Neutrophil (primary cell): ENCODE measurements around the gene MEGF11.

ENCODE experiments used
- H3K27ac ChIP-seq: fragments of 200-600 bp; sonication (generic); 2 replicates; pipeline ENCODE4 v1.5.1; 2016; ENCODE audit warnings: mild to moderate bottlenecking, moderate library complexity
- H3K27me3 ChIP-seq: fragments of 200-600 bp; sonication (generic); 2 replicates; pipeline ENCODE4 v1.6.0; 2016; ENCODE audit warnings: mild to moderate bottlenecking
- H3K36me3 ChIP-seq: fragments of 200-600 bp; sonication (generic); 2 replicates; pipeline ENCODE4 v1.5.1; 2017
- H3K4me1 ChIP-seq, 2 experiments: fragments of 200-600 bp in 1 of 2; sonication (generic) in 1 of 2; 1 replicate in 1 of 2; 2 replicates in 1 of 2; pipeline versions ENCODE4 v1.5.1 to v1.6.1; 2013 to 2016; ENCODE audit warnings: low read depth in 1 of 2, low read length in 1 of 2, mild to moderate bottlenecking in 1 of 2, moderate library complexity in 1 of 2; ENCODE audit not compliant: control insufficient read depth in 1 of 2, insufficient read depth in 1 of 2
- H3K4me3 ChIP-seq, 2 experiments: fragments of 200-600 bp in 1 of 2; sonication (generic) in 1 of 2; 1 replicate in 1 of 2; 2 replicates in 1 of 2; pipeline ENCODE4 v1.5.1; 2013 to 2016; ENCODE audit warnings: low read depth in 1 of 2, low read length in 1 of 2, mild to moderate bottlenecking in 1 of 2, moderate library complexity in 1 of 2
- H3K9me3 ChIP-seq: fragments of 200-600 bp; sonication (generic); 2 replicates; pipeline ENCODE4 v1.5.1; 2016
- CTCF ChIP-seq: fragments of 200-600 bp; sonication (generic); IDR thresholded peaks from 2 replicates; pipeline ENCODE4 v1.5.1; 2016; ENCODE audit warnings: antibody characterized with exemption

Gene MEGF11

DNA sequence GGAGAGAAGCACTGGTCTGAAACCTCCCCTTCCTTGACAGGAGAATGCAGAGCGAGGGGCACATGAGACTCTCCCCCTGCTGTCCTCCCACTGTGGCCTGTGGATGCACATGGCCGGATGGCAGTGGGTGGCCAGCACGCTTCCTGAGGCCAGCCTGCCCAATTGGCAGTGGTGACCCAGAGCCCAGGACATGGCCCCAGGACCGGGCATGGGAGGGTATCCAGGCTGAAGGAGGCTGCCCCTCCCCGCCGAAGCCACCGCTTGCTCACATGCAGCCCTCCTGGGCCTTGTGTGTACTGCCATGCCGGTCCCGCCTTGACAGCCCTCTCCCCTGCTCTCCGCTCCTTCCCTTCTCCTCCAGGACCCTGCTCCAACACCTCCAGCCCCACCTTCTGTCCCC is 100.9 kb downstream of the MEGF11 start:
- peaks cover 0 to 8% of the 10 kb centered on the region in 2 experiments for H3K4me1 ChIP-seq
- no peaks in the 10 kb centered on the region for H3K9me3 ChIP-seq
- no peak for TF ChIP-seq CTCF
- H3K36me3 ChIP-seq, result no peaks in the 10 kb centered on the region
- peaks cover 11% of the 10 kb centered on the region for H3K27me3 ChIP-seq
- H3K4me3 ChIP-seq, result no peak overlapping the region
- no peak overlapping the region for H3K27ac ChIP-seq

DNA sequence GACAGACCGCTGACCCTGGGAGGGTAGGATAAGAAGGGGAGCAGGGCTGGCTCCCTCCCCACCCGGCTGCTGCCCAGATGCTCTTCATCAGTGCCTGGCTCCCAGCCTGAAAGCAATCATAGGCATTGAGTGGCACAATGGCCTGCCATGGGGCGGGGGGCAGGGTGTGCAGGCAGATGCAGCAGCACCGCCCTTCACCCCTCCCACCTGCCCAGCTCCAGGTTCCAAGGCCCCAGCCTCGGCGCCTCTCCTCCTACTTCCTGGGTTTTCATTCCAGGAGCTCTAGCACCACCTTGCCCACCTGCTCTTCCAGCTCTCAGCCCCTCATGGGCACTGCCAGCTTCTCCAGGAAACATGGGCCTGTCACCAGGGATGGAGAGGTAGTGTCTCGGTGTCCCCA is 101.7 kb downstream of the MEGF11 start:
- H3K27ac ChIP-seq, result no peak overlapping the region
- H3K9me3 ChIP-seq, result no peaks in the 10 kb centered on the region
- no peak overlapping the region for H3K4me3 ChIP-seq
- peaks cover 5% of the 10 kb centered on the region for H3K27me3 ChIP-seq
- no peaks in the 10 kb centered on the region for H3K36me3 ChIP-seq
- TF ChIP-seq CTCF, result no peak
- peaks cover 0 to 16% of the 10 kb centered on the region in 2 experiments for H3K4me1 ChIP-seq

DNA sequence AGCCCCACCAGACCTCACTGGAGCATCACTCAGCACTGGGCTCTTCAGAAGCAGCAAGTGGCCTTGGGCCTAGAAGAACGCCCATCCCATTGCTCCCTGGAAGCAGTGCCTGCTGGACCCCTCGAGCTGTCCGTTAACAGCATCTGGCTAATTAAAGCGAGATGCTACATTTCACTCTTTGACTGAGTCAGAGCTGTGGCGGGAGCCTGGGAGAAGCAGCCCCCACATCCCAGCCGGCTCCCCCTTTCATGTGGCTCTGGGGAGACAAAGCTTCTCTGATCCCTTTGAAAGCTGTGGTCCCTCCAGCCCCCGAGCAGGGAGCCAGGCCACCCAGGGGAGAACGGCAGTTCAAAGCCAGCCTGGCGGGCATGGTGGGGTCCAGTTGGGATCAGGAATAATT is 103.7 kb downstream of the MEGF11 start:
- H3K27me3 ChIP-seq, result no peaks in the 10 kb centered on the region
- no peaks in the 10 kb centered on the region for H3K36me3 ChIP-seq
- no peak overlapping the region for H3K4me3 ChIP-seq
- H3K9me3 ChIP-seq, result no peaks in the 10 kb centered on the region
- H3K27ac ChIP-seq, result no peak overlapping the region
- TF ChIP-seq CTCF, result no peak
- H3K4me1 ChIP-seq, result peaks cover 0 to 28% of the 10 kb centered on the region in 2 experiments

DNA sequence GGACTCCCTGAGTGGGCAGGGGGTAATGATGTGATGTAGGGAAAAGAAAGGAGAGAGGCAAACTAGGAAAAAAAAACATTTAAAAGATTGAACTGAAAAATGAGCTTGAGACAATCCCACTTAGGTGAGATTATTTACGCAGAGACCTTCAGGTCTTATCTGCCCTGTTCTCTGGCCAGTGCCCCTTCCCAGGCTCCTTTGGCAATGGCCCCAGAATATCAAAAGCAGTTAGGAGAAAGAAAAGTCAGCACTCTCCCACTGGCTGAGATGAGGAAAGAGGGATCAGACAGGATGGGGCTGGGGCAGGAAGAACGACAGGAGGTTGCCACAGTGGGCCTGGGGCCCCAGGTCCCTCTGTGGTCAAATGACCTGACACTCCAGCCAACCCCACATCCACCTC is 105.4 kb downstream of the MEGF11 start:
- no peak overlapping the region for H3K27ac ChIP-seq
- H3K4me3 ChIP-seq, result no peak overlapping the region
- peaks cover 0 to 28% of the 10 kb centered on the region in 2 experiments for H3K4me1 ChIP-seq
- no peaks in the 10 kb centered on the region for H3K9me3 ChIP-seq
- H3K27me3 ChIP-seq, result no peaks in the 10 kb centered on the region
- H3K36me3 ChIP-seq, result no peaks in the 10 kb centered on the region
- no peak for TF ChIP-seq CTCF

GRCh38 chr15:66147440-66147839 is 106.1 kb downstream of the MEGF11 start:
- no peaks in the 10 kb centered on the region for H3K36me3 ChIP-seq

More at GRCh38 chr15:66147440-66147839, 106.1 kb downstream of the MEGF11 start:
- no peaks in the 10 kb centered on the region for H3K9me3 ChIP-seq
- no peak overlapping the region for H3K4me3 ChIP-seq
- no peak overlapping the region for H3K27ac ChIP-seq
- H3K27me3 ChIP-seq, result no peaks in the 10 kb centered on the region
- no peak for TF ChIP-seq CTCF
- H3K4me1 ChIP-seq, result peaks cover 0 to 28% of the 10 kb centered on the region in 2 experiments
